HG03521 (cell line): ENCODE results near the gene EP400.

ENCODE experiments used
- ATAC-seq: cut with Tn5 transposase; IDR thresholded peaks from one replicate; pipeline ENCODE4 v1.9.1; 2021; ENCODE audit warnings: mild to moderate bottlenecking, moderate library complexity; ENCODE audit not compliant: unreplicated experiment

The EP400 gene, protein sequence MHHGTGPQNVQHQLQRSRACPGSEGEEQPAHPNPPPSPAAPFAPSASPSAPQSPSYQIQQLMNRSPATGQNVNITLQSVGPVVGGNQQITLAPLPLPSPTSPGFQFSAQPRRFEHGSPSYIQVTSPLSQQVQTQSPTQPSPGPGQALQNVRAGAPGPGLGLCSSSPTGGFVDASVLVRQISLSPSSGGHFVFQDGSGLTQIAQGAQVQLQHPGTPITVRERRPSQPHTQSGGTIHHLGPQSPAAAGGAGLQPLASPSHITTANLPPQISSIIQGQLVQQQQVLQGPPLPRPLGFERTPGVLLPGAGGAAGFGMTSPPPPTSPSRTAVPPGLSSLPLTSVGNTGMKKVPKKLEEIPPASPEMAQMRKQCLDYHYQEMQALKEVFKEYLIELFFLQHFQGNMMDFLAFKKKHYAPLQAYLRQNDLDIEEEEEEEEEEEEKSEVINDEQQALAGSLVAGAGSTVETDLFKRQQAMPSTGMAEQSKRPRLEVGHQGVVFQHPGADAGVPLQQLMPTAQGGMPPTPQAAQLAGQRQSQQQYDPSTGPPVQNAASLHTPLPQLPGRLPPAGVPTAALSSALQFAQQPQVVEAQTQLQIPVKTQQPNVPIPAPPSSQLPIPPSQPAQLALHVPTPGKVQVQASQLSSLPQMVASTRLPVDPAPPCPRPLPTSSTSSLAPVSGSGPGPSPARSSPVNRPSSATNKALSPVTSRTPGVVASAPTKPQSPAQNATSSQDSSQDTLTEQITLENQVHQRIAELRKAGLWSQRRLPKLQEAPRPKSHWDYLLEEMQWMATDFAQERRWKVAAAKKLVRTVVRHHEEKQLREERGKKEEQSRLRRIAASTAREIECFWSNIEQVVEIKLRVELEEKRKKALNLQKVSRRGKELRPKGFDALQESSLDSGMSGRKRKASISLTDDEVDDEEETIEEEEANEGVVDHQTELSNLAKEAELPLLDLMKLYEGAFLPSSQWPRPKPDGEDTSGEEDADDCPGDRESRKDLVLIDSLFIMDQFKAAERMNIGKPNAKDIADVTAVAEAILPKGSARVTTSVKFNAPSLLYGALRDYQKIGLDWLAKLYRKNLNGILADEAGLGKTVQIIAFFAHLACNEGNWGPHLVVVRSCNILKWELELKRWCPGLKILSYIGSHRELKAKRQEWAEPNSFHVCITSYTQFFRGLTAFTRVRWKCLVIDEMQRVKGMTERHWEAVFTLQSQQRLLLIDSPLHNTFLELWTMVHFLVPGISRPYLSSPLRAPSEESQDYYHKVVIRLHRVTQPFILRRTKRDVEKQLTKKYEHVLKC (N-terminal part only)

DNA sequence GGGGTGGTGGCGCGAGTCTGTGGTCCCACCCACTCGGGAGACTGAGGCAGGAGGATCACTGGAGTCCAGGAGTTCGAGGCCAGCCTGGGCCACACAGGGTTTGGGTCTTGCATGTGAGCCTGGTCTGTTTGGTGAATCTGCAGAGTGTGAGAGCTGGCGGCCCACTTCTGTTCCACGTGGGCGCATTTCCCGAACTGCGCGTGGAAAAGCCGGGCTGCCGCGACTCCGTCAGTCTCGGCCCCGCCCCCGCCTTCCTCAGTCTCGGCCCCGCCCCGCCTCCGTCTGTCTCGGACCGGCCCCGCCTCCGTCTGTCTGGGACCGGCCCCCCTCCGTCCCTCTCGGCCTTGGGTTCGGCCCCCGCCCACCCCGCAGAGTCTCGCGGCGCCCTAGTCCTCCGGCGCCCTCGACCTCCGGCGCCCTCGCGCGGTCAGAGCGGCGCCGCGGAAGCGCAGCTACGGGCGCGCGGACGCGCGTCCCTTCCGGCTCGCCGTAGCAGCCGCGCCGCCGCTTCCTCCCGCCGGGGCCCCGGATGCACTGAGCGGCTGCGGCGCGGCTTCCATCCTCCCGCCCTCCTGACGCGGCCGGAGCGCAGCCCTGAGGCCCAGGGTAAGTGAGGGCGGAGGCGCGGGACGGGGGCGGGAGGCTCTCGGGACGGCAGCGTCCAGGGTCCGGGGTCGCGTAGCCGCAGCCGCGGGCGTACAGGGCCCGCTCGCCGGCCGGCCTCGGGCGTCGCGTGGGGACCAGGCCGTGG is at the start of gene EP400:
Gene EP400 (plus strand): TSS at position 512 of the 751 bp plus-strand sequence. CDS start 10,678 bp downstream, outside the sequence.
- ATAC-seq: peak; percentile 96

DNA sequence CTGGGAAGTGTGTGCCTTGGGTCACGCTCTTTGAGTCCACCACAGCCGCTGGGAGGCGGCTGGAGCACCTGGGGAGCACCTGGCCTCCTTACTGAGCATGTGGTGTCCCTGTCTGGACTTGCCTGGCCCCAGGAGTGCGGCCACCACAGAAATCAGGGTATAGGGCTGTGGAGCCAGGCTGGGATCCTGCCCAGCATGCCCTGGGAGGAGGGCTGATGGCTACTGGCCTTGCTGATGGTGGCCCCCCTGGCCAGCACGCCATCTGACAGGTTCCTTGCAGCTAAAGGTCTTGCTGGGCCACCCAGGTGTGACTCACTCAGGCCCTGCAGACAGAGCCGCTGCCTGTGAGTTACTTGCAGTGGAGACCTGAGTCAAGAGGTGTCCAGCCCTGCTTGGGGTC is 49.3 kb upstream of the EP400 start:
- no peak for ATAC-seq

DNA sequence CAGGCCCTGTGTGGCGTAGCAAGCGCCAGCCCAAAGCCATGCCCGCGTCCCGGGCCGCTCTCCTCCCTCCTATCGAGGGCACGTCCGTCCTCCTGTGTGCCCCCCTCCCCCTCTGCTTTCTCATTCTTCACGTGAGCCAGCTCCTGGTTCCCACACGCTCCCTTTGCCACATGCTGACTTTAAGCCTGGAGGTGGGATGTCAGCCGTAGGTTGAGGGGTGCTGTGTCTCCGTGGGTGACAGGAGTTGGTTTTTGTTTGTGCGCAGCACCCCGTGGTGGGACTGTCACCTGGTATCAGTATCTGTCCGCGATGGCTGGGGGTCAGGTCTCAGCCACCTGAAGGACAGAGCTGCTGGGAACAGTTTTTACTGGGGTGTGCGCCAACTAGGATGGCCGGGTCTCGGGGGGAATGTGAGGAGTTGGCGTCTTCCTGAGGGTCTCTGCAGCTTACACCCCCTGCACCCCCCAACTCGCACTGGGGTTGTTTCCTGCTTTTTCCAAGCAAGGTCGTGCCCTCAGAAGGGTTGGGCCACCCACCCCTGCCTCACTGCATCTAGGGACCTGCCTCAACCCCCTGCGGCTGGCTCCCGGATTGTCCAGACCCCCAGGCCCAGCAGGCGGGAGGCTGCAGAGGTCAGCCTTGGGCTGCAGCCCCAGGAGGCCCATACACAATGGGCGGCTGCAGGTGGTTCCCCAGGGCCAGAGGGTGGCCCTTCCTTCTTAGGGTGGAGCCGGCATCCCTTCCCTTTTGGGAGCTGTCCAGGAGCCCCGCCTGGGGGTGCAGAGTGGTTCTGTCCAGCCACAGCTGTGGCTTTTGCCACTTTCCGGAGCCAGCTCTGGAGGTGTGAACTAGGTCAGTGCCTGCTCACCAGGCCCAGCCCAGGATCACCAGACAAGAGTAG is 48.1 kb upstream of the EP400 start:
- ATAC-seq: no peak

DNA sequence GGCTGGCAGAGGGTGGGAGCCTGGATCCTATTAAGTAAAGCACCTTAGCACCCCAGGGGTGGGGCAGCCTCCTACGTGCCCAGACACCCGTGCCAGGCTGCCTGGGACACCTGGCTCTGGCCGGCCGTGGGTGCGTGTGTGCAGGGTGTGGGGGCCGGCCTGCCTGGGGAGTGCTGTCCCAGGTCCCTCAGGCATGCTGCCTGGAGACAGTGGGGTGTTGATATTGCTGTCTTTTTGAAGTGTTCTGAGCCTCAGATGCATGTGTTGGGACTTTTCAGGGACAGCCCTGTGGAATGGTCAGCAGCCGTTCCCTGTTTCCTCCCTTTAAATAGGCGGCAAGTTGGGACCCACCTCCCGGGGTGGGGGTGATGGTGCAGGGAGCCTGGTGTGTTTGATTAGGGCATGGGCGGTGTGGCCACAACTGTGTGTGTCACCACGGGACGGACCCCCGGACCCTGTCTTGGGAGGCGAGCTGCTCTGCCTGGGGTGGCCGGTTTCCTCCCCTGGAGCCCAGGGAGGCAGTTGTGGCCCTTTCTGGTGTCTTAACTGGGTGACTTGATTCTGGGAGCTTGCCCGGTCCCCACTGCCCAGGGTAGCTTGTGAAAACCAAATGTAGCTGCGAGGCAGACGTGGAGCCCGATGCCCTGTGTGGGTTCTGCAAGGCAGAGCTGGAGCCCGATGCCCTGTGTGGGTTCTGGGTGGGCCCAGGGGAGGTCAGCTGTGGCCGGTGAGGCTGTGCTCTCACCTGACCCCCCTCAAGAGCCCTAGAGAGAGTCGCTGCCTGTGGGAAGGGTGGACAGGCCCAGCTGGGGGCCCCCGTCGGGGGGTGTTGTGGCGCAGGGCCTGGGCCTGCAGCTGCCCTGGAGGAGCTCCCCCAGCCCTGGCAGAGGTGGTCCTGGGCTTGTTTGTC is 47.2 kb upstream of the EP400 start:
- no peak for ATAC-seq

DNA sequence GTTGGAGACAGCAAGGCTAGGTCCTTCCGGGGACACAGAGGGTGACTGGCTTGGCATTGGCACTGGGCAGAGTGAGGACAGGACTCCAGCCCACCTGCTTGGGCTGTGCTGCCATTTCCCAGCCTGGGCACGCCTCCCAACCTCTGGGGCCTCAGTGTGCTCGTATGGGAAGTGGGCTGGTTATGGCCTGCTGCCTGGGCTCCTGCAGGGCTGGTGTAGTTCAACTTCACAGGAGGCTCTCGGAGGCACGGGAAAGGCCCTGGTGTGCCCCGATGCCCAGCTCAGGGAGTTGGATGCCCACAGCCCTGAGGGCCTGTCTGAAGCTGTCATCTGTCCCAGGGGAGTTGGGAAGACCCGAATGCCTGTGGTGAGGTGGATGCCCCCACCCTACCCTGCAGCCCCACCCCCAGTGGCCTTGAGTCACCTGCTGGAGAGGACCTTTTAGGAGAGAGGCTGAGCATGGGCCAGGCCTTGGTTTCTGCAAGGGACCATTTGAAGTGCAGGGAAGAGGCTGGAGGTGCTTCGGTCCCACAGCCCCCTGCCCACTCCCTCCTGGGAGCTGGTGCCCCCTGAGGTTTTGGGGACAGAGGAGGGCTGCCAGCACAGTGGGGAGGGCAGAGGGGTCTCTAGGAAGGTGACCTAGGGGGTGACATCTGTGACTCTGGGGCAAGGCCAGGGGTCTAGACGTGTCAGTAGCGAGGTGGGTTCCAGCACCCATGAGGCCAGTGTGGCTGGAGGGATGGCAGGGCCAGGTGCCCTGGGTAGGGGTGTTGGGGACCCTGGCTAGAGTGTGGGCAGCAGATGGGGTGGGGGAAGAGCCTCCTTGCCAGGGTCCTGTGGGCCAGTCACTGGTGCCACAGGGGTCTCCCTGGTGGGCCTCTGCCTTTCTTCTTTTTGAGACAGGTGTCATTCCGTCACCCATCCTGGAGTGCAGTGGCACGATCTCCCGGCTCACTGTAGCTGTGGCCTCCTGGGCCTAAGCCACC is 46.2 kb upstream of the EP400 start:
- no peak for ATAC-seq

DNA sequence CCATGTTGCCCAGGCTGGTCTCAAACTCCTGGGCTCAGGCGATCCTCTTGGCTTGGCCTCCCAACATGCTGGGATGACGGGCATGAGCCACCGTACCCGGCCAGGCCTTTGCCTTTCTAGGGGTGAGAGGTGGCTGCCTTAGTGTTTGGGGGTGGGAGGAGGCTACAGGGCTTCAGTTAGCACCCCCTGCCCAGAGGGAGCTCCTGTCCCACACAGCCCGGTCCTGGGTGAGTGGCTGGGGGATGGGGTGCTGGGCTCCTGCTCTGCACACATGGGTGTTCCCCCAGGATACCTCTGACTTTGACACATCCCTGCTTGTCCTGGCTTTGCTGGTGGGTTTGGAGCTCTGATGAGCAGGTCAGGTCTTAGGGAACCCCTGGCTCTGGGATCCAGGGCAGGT is 45.4 kb upstream of the EP400 start:
- ATAC-seq: no peak

DNA sequence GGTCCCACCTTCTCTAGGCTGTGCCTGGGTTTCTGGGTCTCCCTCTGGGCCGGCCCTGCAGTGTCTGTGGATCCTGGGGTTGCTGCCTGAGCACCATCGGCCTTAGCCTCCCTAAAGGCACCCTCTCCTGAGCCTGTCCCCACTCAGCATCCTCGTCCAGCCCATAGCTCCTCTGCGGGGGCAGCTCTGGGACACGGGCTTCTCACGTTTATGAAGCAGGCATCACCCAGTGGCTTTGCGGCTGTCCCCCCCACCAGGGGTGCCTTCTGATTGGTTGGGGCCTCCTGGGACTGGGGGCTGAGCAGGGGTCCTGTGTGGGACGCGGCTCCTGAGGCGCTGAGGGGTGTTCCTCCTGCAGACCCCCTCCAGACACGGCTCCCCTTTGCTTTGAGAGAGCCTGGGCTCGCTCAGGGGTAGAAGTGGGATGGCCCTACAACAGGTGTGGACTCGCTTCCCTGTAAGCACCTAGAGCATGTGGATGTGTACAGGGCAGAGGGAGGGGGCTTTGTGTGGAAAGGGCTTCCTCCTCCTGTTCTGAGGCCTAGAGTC is 44.6 kb upstream of the EP400 start:
- ATAC-seq: no peak

DNA sequence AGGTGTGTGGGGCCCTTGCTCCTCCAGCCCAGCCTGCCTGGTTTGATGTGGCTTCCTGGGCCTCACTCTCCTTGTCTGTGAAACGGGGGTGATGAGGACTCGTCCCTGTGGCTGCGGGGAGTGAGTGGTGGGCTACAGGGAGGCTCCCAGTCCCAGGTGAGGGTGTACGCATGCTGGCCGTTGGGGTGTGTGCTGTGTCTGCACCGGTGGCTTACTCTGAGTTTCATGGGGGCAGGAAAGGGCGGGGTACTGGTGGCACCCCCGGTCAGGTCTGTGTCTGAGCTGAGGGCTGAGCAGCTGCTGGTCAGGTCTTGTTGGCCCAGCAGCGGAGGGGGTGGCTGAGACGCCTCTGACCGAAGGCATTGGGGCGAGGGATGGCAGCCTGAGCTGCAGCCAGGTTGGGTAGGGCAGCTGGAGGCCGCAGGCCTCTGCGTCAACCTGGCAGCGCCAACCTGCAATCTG is 44.1 kb upstream of the EP400 start:
- ATAC-seq: no peak

DNA sequence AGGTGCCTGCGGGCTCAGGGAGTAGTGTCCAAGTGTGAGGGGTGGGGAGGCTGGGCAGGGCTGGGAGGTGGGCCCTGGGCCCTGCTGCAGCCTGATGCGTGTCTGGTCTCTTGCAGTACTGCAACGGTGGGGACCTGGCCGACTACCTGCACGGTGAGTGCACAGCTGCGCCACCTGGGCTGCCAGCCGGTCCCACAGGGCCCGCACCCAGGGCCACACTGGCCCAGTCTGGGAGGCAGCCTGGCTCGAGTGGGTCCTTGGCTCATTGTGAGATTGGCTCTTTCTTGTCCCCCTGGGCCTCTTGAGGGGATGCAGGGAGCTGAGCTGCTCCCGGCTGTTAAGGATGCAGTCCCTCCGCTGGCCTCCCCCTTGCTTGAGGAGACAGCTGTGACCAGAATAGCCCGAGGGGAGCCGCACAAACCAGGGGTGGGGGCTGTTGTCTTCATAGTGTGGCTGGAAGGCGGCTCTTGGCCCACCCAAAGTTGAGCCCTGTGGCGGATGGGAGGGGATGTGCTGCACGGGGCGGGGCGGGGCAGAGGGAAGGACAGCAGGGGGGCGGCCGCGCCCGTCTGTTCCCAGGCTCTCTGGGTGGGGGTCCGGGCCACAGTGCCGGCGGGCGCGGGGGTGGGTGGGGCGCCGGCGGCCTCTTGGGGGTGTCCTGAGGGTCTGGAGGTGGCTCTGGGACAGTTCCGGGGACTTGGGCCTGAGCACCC is 42.2 kb upstream of the EP400 start:
- no peak for ATAC-seq

DNA sequence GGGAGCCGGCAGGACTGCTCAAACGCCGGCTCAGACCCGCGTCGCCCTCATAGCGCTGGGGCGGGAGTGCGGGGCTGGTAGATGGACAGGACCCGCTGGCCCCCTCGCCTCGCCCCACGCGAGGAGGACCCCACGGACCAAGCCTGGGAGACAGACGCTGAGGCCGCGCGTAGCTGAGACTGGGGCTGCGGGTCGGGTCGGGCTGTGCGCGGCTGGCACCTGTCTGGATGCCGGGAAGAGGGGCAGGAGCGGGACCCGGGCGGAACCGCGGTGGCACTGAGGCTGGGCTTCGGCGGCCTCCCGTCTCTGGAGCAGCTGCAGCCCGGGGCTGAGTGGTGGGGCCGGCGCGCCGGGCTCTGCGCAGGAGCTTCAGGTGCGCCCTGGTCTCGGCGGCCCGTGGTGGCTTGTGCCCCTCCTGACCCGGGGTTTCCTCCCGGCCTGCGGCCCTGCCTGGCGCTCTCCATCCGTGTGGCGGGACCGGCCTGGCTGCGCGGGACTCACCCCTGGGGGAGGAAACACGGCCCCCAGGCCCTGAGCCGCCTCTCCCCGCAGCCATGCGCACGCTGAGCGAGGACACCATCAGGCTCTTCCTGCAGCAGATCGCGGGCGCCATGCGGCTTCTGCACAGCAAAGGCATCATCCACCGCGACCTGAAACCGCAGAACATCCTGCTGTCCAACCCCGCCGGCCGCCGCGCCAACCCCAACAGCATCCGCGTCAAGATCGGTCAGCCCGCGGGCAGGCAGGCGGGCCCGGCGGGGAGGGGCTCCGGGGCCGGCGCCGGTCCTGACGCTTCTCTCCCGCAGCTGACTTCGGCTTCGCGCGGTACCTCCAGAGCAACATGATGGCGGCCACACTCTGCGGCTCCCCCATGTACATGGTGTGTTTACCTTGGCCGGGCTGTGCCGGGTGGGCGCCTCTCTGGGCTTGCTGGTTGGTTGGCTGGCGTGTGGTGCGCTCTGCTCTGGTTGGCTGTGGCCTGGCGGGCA is 41.4 kb upstream of the EP400 start:
- ATAC-seq: no peak

DNA sequence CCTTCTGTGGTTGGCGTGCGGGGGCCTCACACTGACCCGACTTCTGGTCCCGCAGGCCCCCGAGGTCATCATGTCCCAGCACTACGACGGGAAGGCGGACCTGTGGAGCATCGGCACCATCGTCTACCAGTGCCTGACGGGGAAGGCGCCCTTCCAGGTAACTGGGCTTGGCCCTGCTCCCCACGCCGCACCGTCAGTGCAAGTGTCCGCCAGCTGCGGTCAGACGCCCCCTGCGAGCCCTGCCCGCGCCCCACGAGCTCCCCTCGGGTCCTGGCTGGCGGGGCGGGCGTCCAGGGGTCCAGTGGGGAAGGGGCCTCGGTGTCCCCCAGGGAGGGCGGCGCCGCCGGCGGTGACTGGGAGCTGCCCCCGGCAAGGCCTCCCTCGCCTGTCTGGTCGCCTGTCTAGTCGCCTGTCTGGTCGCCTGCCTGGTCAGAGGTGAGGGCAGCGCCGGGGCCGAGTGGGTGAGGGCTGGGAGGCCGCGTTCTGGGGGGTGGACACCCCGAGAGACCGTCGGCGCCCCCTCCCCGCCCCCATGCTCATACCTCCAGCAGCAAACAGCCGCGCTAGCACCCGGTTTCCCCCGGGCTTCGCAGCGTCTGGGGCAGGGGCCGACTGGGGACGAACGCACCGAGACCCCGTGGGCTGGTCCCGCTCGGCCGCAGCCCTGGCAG is 40.5 kb upstream of the EP400 start:
- ATAC-seq: no peak

DNA sequence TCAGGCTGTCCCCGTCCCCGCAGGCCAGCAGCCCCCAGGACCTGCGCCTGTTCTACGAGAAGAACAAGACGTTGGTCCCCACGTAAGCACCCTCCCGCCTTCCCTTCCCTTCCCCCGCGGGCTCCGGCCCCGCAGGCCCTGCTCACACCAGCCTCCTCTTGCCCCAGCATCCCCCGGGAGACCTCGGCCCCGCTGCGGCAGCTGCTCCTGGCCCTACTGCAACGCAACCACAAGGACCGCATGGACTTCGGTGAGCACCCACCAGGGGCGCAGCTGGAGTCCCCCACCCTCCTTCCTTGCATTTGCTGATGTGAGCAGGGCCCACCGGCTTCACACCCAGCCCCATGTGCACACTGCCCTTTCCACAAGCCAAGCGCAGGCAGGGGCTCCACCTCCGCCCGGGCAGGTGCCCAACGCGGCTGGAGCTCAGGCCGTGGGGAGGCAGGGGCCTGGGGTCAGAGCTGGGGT is 40.0 kb upstream of the EP400 start:
- no peak for ATAC-seq

DNA sequence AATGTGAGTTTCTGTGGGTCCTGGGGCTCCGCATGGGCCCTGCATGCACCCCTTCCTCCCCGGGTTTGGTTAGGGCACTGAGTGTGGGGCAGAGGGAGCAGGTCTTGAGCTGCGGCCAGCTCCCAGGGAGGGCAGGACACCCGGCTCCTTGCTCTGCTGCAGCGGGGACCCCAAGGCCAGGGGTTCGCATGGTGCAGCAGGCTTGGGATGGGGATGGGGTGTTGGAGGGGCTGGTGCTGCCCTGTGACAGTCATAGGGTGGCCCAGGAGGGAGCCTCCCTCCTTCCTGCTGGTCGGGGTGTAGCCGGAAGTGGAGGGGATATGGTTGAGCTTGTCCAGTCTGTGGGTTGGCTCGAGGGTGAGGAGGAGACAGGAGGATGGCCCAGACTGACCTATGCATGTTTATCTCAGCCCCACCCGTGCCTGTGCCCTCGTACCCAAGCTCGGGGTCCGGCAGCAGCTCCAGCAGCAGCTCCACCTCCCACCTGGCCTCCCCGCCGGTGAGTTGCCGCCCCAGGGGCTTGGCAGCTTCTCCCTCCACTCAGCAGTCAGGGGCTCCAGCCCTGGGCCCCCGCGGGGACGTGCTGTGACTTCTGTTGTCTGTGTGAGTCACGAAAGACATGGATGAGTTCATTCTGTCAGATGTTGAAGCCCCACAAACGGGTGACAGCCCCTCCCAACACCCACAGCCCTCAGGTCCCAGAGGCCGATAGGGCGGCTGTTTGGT is 39.3 kb upstream of the EP400 start:
- ATAC-seq: no peak
